ENCODE results near the gene LY86.

Gene LY86

DNA sequence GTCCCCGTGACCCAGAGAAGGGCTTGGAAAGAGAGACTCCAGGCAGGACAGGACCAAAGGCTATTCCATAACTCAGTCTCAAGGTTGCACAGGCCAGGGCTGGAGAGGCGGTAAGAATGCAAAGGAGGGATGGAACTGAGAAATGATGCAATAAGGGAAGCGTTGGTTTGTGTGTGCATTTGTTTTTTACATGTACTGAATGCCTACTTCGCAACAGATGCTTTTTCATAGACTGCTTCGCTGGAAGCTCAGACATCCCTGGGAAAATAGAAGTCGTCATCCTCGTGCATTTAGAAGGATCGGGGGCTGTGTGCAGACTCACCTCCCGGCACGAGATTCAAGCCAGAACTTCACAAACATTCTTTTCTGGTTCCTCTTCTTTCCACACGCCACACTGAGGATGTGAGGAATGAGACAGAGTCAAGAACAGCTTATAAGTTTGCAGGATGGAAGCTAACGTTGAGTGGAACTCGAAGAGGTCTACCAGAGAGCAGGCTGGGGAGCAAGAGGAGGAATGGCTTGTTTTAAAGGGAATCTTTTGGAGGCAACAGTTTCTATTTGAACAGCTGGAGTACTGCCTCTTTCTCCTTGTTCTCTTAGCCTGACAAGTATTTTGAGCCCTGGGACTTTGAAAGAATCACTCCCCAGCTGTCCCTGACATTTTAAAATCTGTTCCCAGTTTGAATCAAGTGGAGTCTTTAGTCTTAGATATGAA, 19.3 kb upstream of the LY86 start:
- TF ChIP-seq, protein P1, sequence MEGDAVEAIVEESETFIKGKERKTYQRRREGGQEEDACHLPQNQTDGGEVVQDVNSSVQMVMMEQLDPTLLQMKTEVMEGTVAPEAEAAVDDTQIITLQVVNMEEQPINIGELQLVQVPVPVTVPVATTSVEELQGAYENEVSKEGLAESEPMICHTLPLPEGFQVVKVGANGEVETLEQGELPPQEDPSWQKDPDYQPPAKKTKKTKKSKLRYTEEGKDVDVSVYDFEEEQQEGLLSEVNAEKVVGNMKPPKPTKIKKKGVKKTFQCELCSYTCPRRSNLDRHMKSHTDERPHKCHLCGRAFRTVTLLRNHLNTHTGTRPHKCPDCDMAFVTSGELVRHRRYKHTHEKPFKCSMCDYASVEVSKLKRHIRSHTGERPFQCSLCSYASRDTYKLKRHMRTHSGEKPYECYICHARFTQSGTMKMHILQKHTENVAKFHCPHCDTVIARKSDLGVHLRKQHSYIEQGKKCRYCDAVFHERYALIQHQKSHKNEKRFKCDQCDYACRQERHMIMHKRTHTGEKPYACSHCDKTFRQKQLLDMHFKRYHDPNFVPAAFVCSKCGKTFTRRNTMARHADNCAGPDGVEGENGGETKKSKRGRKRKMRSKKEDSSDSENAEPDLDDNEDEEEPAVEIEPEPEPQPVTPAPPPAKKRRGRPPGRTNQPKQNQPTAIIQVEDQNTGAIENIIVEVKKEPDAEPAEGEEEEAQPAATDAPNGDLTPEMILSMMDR (conservative IDR thresholded peaks at IDR 0.05; ENCODE audit: low read depth, low read length), result no peak
- no peak overlapping the region for H2AFZ ChIP-seq (ENCODE audit: low read depth)

DNA sequence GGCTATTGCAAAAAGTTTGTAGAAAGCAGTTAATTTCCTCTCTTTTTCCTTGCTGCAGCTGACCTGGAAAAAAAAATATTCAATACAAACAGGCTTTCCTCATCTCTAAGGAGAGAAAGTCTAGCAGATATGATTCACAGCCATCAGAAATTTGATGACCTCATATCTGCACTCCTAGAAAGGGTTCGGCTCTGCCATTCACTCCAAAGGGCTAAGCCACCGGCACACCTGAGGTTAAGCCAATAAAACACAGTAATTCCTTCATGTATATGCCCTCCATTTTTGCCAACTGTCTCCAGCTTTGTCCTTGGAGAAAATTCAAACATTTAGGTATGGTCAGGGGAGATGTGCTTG, 18.7 kb upstream of the LY86 start:
- H4K20me1 ChIP-seq (ENCODE audit: insufficient read depth), result no peaks in the 10 kb centered on the region
- no peaks in the 10 kb centered on the region for H3K79me2 ChIP-seq (ENCODE audit: insufficient read depth, low read depth)
- H3K4me3 ChIP-seq (IDR thresholded peaks at IDR 0.05; ENCODE audit: insufficient read depth, low read depth, low read length), result no peak overlapping the region
- H3K36me3 ChIP-seq (ENCODE audit: insufficient read depth), result no peaks in the 10 kb centered on the region
- no peak overlapping the region for H3K4me2 ChIP-seq
- H3K9ac ChIP-seq, result no peak overlapping the region
- H3K4me1 ChIP-seq (ENCODE audit: low read depth, poor library complexity, severe bottlenecking), result no peaks in the 10 kb centered on the region
- no peak overlapping the region for H2AFZ ChIP-seq (ENCODE audit: low read depth)
- no peaks in the 10 kb centered on the region for H3K27me3 ChIP-seq (ENCODE audit: insufficient read depth, low read depth)
- no peak overlapping the region for H3K27ac ChIP-seq
- TF ChIP-seq, protein P1 (conservative IDR thresholded peaks at IDR 0.05; ENCODE audit: low read depth, low read length), result no peak

More for the DNA sequence above, 19.3 kb upstream of the LY86 start:
- H3K36me3 ChIP-seq (ENCODE audit: insufficient read depth), result no peaks in the 10 kb centered on the region
- no peaks in the 10 kb centered on the region for H4K20me1 ChIP-seq (ENCODE audit: insufficient read depth)
- no peak overlapping the region for H3K9ac ChIP-seq
- no peak overlapping the region for H3K4me2 ChIP-seq
- H3K4me3 ChIP-seq (IDR thresholded peaks at IDR 0.05; ENCODE audit: insufficient read depth, low read depth, low read length), result no peak overlapping the region
- no peaks in the 10 kb centered on the region for H3K4me1 ChIP-seq (ENCODE audit: low read depth, poor library complexity, severe bottlenecking)
- H3K27me3 ChIP-seq (ENCODE audit: insufficient read depth, low read depth), result no peaks in the 10 kb centered on the region
- H3K79me2 ChIP-seq (ENCODE audit: insufficient read depth, low read depth), result no peaks in the 10 kb centered on the region
- no peak overlapping the region for H3K27ac ChIP-seq

DNA sequence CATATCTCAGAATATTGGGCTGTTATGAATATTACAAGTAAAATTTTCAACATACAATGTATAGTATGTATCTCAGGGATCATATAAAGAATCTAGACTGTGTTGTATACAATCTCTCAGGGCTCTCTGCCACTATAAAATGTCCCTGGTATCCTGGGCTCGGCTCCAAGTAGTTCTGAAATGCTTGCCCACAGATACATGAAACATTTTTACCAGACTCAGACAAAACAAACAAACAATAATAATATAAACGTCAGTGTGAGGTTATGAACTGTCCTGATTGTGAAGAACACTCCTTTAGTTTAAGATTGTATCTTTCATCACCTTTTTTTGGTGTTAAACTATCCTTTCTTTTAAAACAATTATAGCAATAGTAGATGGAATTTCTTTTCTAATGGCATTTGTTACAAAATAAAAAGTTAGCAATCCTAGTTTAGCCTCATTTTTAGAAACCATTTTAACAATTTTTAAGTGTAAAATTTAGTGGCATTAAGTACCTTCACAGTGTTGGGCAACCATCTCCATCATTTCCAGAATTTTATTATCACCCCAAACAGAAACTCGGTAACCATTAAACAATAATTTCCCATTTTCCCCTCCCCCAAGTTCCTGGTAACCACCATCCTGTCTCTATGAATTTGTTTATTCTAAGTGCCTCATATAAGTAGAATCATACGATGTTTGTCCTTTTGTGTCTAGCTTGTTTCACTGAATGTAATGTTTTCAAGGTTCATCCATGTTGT, 17.4 kb upstream of the LY86 start:
- H3K36me3 ChIP-seq (ENCODE audit: insufficient read depth), result no peaks in the 10 kb centered on the region
- no peak overlapping the region for H3K27ac ChIP-seq
- TF ChIP-seq, protein P1 (conservative IDR thresholded peaks at IDR 0.05; ENCODE audit: low read depth, low read length), result no peak
- H2AFZ ChIP-seq (ENCODE audit: low read depth), result no peak overlapping the region
- H3K9ac ChIP-seq, result no peak overlapping the region
- H3K4me1 ChIP-seq (ENCODE audit: low read depth, poor library complexity, severe bottlenecking), result no peaks in the 10 kb centered on the region
- no peaks in the 10 kb centered on the region for H3K79me2 ChIP-seq (ENCODE audit: insufficient read depth, low read depth)
- no peaks in the 10 kb centered on the region for H4K20me1 ChIP-seq (ENCODE audit: insufficient read depth)
- H3K27me3 ChIP-seq (ENCODE audit: insufficient read depth, low read depth), result no peaks in the 10 kb centered on the region
- H3K4me2 ChIP-seq, result no peak overlapping the region
- no peak overlapping the region for H3K4me3 ChIP-seq (IDR thresholded peaks at IDR 0.05; ENCODE audit: insufficient read depth, low read depth, low read length)

DNA sequence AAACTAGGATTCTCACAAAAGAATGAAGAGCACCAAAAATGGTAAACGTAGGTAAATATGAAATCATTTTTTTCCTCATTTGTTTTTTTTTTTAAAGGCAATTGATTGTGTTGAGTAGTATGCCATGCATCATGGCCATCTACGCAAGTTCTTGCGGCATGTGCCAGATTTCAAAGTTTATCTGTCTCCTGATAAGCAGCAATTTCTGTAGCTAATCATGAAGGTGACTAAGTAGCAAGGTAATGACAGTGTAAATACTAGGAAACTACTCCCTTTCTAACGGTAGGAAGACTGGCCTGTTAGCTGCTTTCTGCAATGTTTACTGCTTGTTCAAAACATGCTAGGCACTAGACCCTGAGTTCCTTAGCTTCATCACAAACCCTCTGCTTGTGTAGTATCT, 13.4 kb upstream of the LY86 start:
- H2AFZ ChIP-seq (ENCODE audit: low read depth), result no peak overlapping the region
- TF ChIP-seq, protein P1 (conservative IDR thresholded peaks at IDR 0.05; ENCODE audit: low read depth, low read length), result no peak
- no peaks in the 10 kb centered on the region for H3K79me2 ChIP-seq (ENCODE audit: insufficient read depth, low read depth)
- no peaks in the 10 kb centered on the region for H4K20me1 ChIP-seq (ENCODE audit: insufficient read depth)
- no peaks in the 10 kb centered on the region for H3K27me3 ChIP-seq (ENCODE audit: insufficient read depth, low read depth)
- no peak overlapping the region for H3K27ac ChIP-seq
- no peaks in the 10 kb centered on the region for H3K36me3 ChIP-seq (ENCODE audit: insufficient read depth)
- H3K9ac ChIP-seq, result no peak overlapping the region
- H3K4me1 ChIP-seq (ENCODE audit: low read depth, poor library complexity, severe bottlenecking), result no peaks in the 10 kb centered on the region
- no peak overlapping the region for H3K4me2 ChIP-seq
- no peak overlapping the region for H3K4me3 ChIP-seq (IDR thresholded peaks at IDR 0.05; ENCODE audit: insufficient read depth, low read depth, low read length)

Measured in KMS-11 (cell line).